Activated naive CD8-positive, alpha-beta T cell treated with anti-CD3 and anti-CD28 coated beads for 36 hours (primary cell): ENCODE results near the gene IL25. TPM values are rescaled to one million over a fixed set of nuclear protein-coding genes. Genes with fewer than 3 reads are reported as not detected.
"Not testable (repeated sequence)": the region's sequence is repeated elsewhere in the genome, so short reads cannot be mapped to it uniquely, and the experiment has no call there.

Experiments
- DNase-seq: peaks from one replicate; pipeline ENCODE4 v3.0.0; 2021
- H3K27ac Mint-ChIP-seq: one replicate; pipeline ENCODE4 v1.8.0; 2022; ENCODE audit warnings: mild to moderate bottlenecking, moderate library complexity, mixed read lengths
- H3K27me3 Mint-ChIP-seq: one replicate; pipeline ENCODE4 v1.8.0; 2022; ENCODE audit warnings: mild to moderate bottlenecking, mixed read lengths
- H3K36me3 Mint-ChIP-seq: one replicate; pipeline ENCODE4 v1.8.0; 2021; ENCODE audit warnings: mild to moderate bottlenecking, mixed read lengths
- H3K4me1 Mint-ChIP-seq: one replicate; pipeline ENCODE4 v1.8.0; 2021; ENCODE audit warnings: mixed read lengths
- H3K4me3 Mint-ChIP-seq: one replicate; pipeline ENCODE4 v1.8.0; 2022; ENCODE audit warnings: mild to moderate bottlenecking, moderate library complexity, mixed read lengths
- H3K9me3 Mint-ChIP-seq: one replicate; pipeline ENCODE4 v1.8.0; 2022; ENCODE audit warnings: mixed read lengths
- total RNA-seq, 2 experiments: library from RNA; stranded (reverse); gene quantifications; one replicate each; pipeline ENCODE4 v1.2.3, GENCODE V29; 2021

IL25 gene
- total RNA-seq, 2 experiments from 2014 or later = not detected

DNA sequence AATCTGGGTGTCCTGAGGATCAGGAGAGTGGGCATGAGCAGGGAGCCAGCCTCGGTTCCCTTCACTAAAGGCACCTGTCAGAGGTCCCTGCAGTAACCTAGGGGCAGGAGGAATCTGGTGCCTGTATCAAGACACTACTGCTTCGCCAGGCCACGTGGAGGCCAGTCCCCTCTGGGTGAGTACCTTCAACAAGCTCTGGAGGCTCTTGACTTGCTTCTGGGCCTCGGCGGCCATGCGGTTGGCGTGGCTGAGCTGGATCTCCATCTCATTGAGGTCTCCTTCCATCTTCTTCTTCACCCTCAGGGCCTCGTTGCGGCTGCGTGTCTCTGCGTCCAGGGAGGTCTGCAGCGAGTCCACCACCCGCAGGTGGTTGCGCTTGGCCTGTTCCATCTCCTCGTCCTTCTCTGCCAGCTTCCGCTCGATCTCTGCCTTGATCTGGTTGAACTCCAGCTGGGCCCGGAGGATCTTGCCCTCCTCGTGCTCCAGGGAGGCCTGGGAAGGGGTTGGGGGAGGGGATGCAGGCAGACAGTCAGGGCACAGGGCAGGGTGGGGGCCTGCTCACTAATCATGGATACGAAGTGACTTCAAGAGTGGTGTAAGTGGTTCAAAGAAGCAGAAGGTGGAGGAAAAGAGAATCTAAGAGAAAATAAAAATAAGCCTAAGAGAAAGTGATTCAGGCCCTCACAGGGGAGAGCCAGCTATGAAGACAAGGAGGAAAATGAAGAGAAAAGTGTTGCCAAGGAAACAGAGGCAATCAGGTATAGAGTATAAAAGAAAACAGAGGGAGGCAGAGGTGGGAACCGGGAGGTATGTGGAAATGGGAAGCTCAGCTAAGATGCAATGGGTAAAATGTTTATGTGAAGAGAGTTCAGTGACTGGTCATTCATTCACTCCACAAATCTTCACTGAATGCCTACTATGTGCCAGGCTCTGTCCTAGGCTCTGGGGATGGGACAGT, 43.5 kb downstream of the IL25 start:
- Mint-ChIP-seq H3K4me3 (no peak overlapping the region), H3K27ac (no peak overlapping the region), H3K27me3 (peaks cover 8% of the 10 kb centered on the region), H3K4me1 (peaks cover 3% of the 10 kb centered on the region), H3K36me3 (no peaks in the 10 kb centered on the region), H3K9me3 (no peaks in the 10 kb centered on the region)
- no peak for DNase-seq

- Mint-ChIP-seq H3K9me3 (no peaks in the 10 kb centered on the region), H3K36me3 (no peaks in the 10 kb centered on the region), H3K27ac (no peak overlapping the region), H3K4me1 (peaks cover 9% of the 10 kb centered on the region), H3K27me3 (peaks cover 8% of the 10 kb centered on the region), H3K4me3 (no peak overlapping the region)
- no peak for DNase-seq
These were observed 44.2 kb downstream of the IL25 start for GRCh38 chr14:23416801-23417200.

DNA sequence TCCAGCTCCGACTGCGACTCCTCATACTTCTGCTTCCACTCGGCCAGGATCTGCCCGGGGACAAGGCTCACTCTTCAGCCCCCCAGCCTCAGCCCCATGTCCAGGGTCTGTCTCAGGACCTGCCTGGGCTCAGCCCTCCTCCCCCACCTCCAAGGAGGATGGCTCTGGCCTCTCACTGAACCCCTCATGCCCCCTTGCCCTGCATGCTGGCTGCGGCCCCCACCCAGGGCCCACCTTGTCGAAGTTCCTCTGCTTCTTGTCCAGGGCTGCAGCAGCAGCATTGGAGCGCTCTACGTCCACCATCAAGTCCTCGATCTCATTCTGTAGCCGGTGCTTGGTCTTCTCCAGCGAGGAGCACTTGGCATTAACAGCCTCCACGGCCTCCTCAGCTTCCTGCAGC, 44.7 kb downstream of the IL25 start:
- H3K9me3 Mint-ChIP-seq, H3K27me3 Mint-ChIP-seq, H3K4me3 Mint-ChIP-seq, DNase-seq, H3K27ac Mint-ChIP-seq, H3K36me3 Mint-ChIP-seq: not testable (repeated sequence)
- peaks cover 11% of the 10 kb centered on the region for H3K4me1 Mint-ChIP-seq

GRCh38 chr14:23418021-23418420, 45.4 kb downstream of the IL25 start:
- H3K4me1 Mint-ChIP-seq = peaks cover 11% of the 10 kb centered on the region
- no peak overlapping the region for H3K27ac Mint-ChIP-seq
- H3K4me3 Mint-ChIP-seq = no peak overlapping the region
- no peaks in the 10 kb centered on the region for H3K9me3 Mint-ChIP-seq
- H3K27me3 Mint-ChIP-seq = peaks cover 4% of the 10 kb centered on the region
- H3K36me3 Mint-ChIP-seq = no peaks in the 10 kb centered on the region
- DNase-seq = no peak

DNA sequence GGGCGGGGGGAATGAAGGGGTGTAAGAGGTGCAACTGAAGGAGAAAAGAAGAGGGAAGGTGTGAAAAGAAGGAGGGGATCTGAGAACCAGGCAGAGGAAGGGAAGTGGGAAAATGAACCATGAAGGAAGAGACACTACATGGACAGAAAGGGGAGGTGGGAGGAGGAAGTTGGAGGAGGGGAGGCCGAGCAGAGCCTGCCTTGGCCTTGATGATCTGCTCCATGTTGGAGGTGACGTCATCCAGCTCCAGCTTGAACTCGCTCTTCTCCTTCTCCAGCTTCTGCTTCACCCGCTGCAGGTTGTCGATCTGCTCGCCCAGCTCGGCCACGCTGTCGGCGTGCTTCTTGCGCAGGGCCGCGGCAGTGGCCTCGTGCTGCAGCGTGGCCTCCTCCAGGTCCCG, 47.0 kb downstream of the IL25 start:
- not testable (repeated sequence) for H3K4me3 Mint-ChIP-seq, H3K27ac Mint-ChIP-seq, H3K27me3 Mint-ChIP-seq, H3K36me3 Mint-ChIP-seq, DNase-seq, H3K9me3 Mint-ChIP-seq
- H3K4me1 Mint-ChIP-seq = peaks cover 11% of the 10 kb centered on the region

- H3K27ac Mint-ChIP-seq = peak overlapping the region; percentile 58
- peaks cover 4% of the 10 kb centered on the region for H3K27me3 Mint-ChIP-seq
- H3K9me3 Mint-ChIP-seq = no peaks in the 10 kb centered on the region
- no peak overlapping the region for H3K4me3 Mint-ChIP-seq
- peaks cover 11% of the 10 kb centered on the region for H3K4me1 Mint-ChIP-seq
- DNase-seq = peak; percentile 41
- H3K36me3 Mint-ChIP-seq = no peaks in the 10 kb centered on the region
These were observed 49.0 kb downstream of the IL25 start for GRCh38 chr14:23421594-23421993.

- no peaks in the 10 kb centered on the region for H3K27me3 Mint-ChIP-seq
- no peaks in the 10 kb centered on the region for H3K36me3 Mint-ChIP-seq
- no peak overlapping the region for H3K4me3 Mint-ChIP-seq
- no peak overlapping the region for H3K27ac Mint-ChIP-seq
- H3K9me3 Mint-ChIP-seq = no peaks in the 10 kb centered on the region
- H3K4me1 Mint-ChIP-seq = peaks cover 11% of the 10 kb centered on the region
- no peak for DNase-seq
These were observed 51.0 kb downstream of the IL25 start for GRCh38 chr14:23423657-23424056.

- H3K9me3 Mint-ChIP-seq = no peaks in the 10 kb centered on the region
- H3K4me3 Mint-ChIP-seq = no peak overlapping the region
- H3K36me3 Mint-ChIP-seq = no peaks in the 10 kb centered on the region
- no peak overlapping the region for H3K27ac Mint-ChIP-seq
- no peaks in the 10 kb centered on the region for H3K27me3 Mint-ChIP-seq
- no peak for DNase-seq
- H3K4me1 Mint-ChIP-seq = peaks cover 11% of the 10 kb centered on the region
These were observed 52.6 kb downstream of the IL25 start for GRCh38 chr14:23425169-23425568.

- not testable (repeated sequence) for H3K4me3 Mint-ChIP-seq, H3K36me3 Mint-ChIP-seq, H3K27me3 Mint-ChIP-seq, H3K9me3 Mint-ChIP-seq, H3K27ac Mint-ChIP-seq, DNase-seq
- H3K4me1 Mint-ChIP-seq = peaks cover 11% of the 10 kb centered on the region
These were observed 53.2 kb downstream of the IL25 start for GRCh38 chr14:23425798-23426197.

Other genes with a start within 250 kb of the IL25 start
- 1 to 10 TPM; 2.5 to 2.8 TPM for gene SLC7A8, start 189.1 kb upstream of the IL25 start, total RNA-seq
- gene RNF212B, start 134.9 kb upstream of the IL25 start, total RNA-seq = not detected
- 10 to 100 TPM; 10.8 to 12.7 TPM for gene HOMEZ, start 86.7 kb upstream of the IL25 start, total RNA-seq
- 10 to 100 TPM; 21.1 to 21.4 TPM for gene PPP1R3E, start 70.0 kb upstream of the IL25 start, total RNA-seq
- 1 to 10 TPM; 1.4 to 1.8 TPM for gene BCL2L2, start 66.0 kb upstream of the IL25 start, total RNA-seq
- 100 to 1,000 TPM; 280 to 289 TPM for gene PABPN1, start 51.4 kb upstream of the IL25 start, total RNA-seq
- gene SLC22A17, start 19.9 kb upstream of the IL25 start, total RNA-seq = 1 to 10 TPM; 2.2 to 2.9 TPM
- gene EFS, start 7.6 kb upstream of the IL25 start, total RNA-seq = not detected
- not detected for gene CMTM5, start 4.2 kb downstream of the IL25 start, total RNA-seq
- not detected for gene MYH6, start 35.5 kb downstream of the IL25 start, total RNA-seq
- gene MYH7, start 62.9 kb downstream of the IL25 start, total RNA-seq = under 1 TPM; 0.04 to 0.06 TPM
- 10 to 100 TPM; 75.2 to 80.3 TPM for gene NGDN, start 96.9 kb downstream of the IL25 start, total RNA-seq
- 1 to 10 TPM in 1 of 2 experiments, under 1 TPM in 1; 0.85 to 1.1 TPM for gene ZFHX2, start 179.0 kb downstream of the IL25 start, total RNA-seq
- gene THTPA, start 183.5 kb downstream of the IL25 start, total RNA-seq = 1 to 10 TPM; 7.6 to 9.4 TPM
- gene AP1G2, start 195.0 kb downstream of the IL25 start, total RNA-seq = 100 to 1,000 TPM; 118 to 124 TPM
- gene JPH4, start 206.0 kb downstream of the IL25 start, total RNA-seq = under 1 TPM; 0.72 to 0.74 TPM